Duodenal mucosa (tissue), 2 donors: ENCODE results near the gene OVCA2.

Source experiments
- H3K27ac ChIP-seq: one replicate; pipeline ENCODE4 v1.7.0; 2013; ENCODE audit warnings: low read depth, low read length
- H3K27me3 ChIP-seq, 2 donors: one replicate each; pipeline ENCODE4 v1.7.0; 2013; ENCODE audit warnings: low read length in 2 of 2, control low read depth in 1 of 2; ENCODE audit not compliant: insufficient read depth in 2 of 2, control insufficient read depth in 1 of 2
- H3K36me3 ChIP-seq, 2 donors: one replicate each; pipeline ENCODE4 v1.7.0; 2013; ENCODE audit warnings: low read length in 2 of 2, control low read depth in 1 of 2; ENCODE audit not compliant: insufficient read depth in 2 of 2, control insufficient read depth in 1 of 2
- H3K4me1 ChIP-seq, 2 donors: one replicate each; pipeline ENCODE4 v1.7.0; 2013; ENCODE audit warnings: low read length in 2 of 2, control low read depth in 1 of 2; ENCODE audit not compliant: insufficient read depth in 2 of 2, control insufficient read depth in 1 of 2
- H3K4me3 ChIP-seq, 2 donors: one replicate each; pipeline ENCODE4 v1.7.0; 2013; ENCODE audit warnings: low read length in 2 of 2, low read depth in 1 of 2
- H3K9ac ChIP-seq, 2 donors: one replicate each; pipeline ENCODE4 v1.7.0; 2013; ENCODE audit warnings: low read length in 2 of 2, low read depth in 1 of 2
- H3K9me3 ChIP-seq, 2 donors: one replicate each; pipeline ENCODE4 v1.7.0; 2013; ENCODE audit warnings: low read length in 2 of 2, control low read depth in 1 of 2; ENCODE audit not compliant: control insufficient read depth in 1 of 2

OVCA2 gene

GRCh38 chr17:2041561-2042389 lies at the start of gene OVCA2:
OVCA2 (plus strand) TSS chr17:2042022; CDS start chr17:2042048, 26 bp downstream.
- H3K4me1 ChIP-seq, result peaks cover 9 to 17% of the 10 kb centered on the region in 2 donors
- no peaks in the 10 kb centered on the region for H3K27me3 ChIP-seq
- H3K36me3 ChIP-seq, result peaks cover 6 to 35% of the 10 kb centered on the region in 2 donors
- H3K27ac ChIP-seq, result peak within 1 kb of the TSS; percentile 90
- peak within 1 kb of the TSS; percentile 92 to 96 for H3K4me3 ChIP-seq
- H3K9me3 ChIP-seq, result no peaks in the 10 kb centered on the region
- peak within 1 kb of the TSS; percentile 71 to 92 for H3K9ac ChIP-seq

DNA sequence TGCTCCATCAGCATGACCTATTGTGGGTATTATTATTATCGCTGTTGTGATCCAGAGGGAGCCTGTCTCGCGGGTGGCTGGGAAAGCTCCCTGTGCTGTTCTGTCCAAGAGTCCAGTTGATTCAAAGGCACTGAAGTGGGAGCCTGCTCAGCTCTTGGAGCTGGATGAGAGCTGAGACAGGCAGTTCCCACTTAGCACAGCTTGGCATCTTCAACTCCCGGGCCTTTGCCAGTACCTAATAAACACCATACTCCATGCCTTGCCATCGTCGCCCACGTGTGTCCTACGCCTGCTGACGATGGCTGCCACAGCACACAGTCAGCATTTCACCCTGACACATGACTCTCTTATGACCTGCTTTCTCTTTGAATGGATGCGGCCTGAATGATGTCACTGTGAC lies 49.3 kb upstream of the OVCA2 start:
- Histone ChIP-seq H3K9ac (no peak overlapping the region), H3K4me1 (peaks cover 19% of the 10 kb centered on the region in 2 donors), H3K27me3 (no peaks in the 10 kb centered on the region), H3K4me3 (no peak overlapping the region), H3K27ac (no peak overlapping the region), H3K9me3 (no peaks in the 10 kb centered on the region), H3K36me3 (no peaks in the 10 kb centered on the region)

- no peaks in the 10 kb centered on the region for H3K27me3 ChIP-seq
- no peak overlapping the region for H3K9ac ChIP-seq
- no peak overlapping the region for H3K27ac ChIP-seq
- peaks cover 25 to 29% of the 10 kb centered on the region in 2 donors for H3K4me1 ChIP-seq
- H3K4me3 ChIP-seq, result no peak overlapping the region
- H3K36me3 ChIP-seq, result no peaks in the 10 kb centered on the region
- H3K9me3 ChIP-seq, result no peaks in the 10 kb centered on the region
Measured at GRCh38 chr17:1994707-1995106, 47.1 kb upstream of the OVCA2 start.

DNA sequence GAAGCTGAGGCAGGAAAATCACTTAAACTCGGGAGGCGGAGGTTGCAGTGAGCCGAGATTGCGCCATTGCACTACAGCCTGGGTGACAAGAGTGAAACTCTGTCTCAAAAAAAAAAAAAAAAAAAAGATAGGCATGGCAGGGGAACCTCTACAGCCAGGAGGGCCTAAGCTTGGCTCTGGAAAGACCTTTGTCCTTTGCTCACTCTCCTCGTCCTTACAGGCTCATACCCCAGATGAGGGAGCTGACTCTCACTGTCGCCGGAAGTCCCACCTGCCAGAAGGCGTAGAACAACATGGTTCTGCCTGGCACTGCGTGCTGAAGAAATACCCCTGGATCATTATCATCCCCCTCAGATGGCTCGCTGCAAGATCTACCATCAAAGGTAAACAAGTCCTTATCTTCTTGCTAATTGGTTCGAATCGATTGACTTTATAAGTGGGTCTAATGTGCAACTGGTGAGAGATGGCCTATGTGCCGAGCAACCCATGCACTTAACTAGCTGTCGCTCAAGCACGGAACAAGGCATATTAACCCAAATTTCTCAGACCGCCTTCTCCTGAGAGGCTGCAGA lies 46.4 kb upstream of the OVCA2 start:
- peak overlapping the region; percentile 44 to 59 for H3K4me3 ChIP-seq
- H3K9ac ChIP-seq, result no peak overlapping the region
- no peaks in the 10 kb centered on the region for H3K9me3 ChIP-seq
- peaks cover 31 to 35% of the 10 kb centered on the region in 2 donors for H3K4me1 ChIP-seq
- H3K27me3 ChIP-seq, result no peaks in the 10 kb centered on the region
- H3K27ac ChIP-seq, result no peak overlapping the region
- no peaks in the 10 kb centered on the region for H3K36me3 ChIP-seq

- peaks cover 31 to 35% of the 10 kb centered on the region in 2 donors for H3K4me1 ChIP-seq
- H3K9ac ChIP-seq, result peak overlapping the region in 1 of 2 donors; percentile 1
- H3K9me3 ChIP-seq, result no peaks in the 10 kb centered on the region
- no peak overlapping the region for H3K27ac ChIP-seq
- peak overlapping the region; percentile 44 to 59 for H3K4me3 ChIP-seq
- no peaks in the 10 kb centered on the region for H3K27me3 ChIP-seq
- no peaks in the 10 kb centered on the region for H3K36me3 ChIP-seq
Measured at GRCh38 chr17:1995907-1996799, 45.7 kb upstream of the OVCA2 start.

GRCh38 chr17:1996800-1997288 lies 45.0 kb upstream of the OVCA2 start:
- H3K27me3 ChIP-seq, result no peaks in the 10 kb centered on the region
- H3K9me3 ChIP-seq, result no peaks in the 10 kb centered on the region
- H3K27ac ChIP-seq, result no peak overlapping the region
- H3K36me3 ChIP-seq, result no peaks in the 10 kb centered on the region
- no peak overlapping the region for H3K4me3 ChIP-seq
- no peak overlapping the region for H3K9ac ChIP-seq
- H3K4me1 ChIP-seq, result peaks cover 31 to 35% of the 10 kb centered on the region in 2 donors

- no peak overlapping the region for H3K9ac ChIP-seq
- H3K4me1 ChIP-seq, result peaks cover 31 to 35% of the 10 kb centered on the region in 2 donors
- H3K27ac ChIP-seq, result peak overlapping the region; percentile 75
- H3K27me3 ChIP-seq, result no peaks in the 10 kb centered on the region
- H3K4me3 ChIP-seq, result peak overlapping the region in 1 of 2 donors; percentile 35
- H3K9me3 ChIP-seq, result no peaks in the 10 kb centered on the region
- H3K36me3 ChIP-seq, result no peaks in the 10 kb centered on the region
Measured at GRCh38 chr17:1997289-1997926, 44.4 kb upstream of the OVCA2 start.

GRCh38 chr17:1997927-1998742 lies 43.7 kb upstream of the OVCA2 start:
- Histone ChIP-seq H3K4me1 (peaks cover 31 to 35% of the 10 kb centered on the region in 2 donors), H3K9ac (no peak overlapping the region), H3K27me3 (no peaks in the 10 kb centered on the region), H3K36me3 (no peaks in the 10 kb centered on the region), H3K27ac (peak overlapping the region; percentile 75), H3K9me3 (no peaks in the 10 kb centered on the region), H3K4me3 (peak overlapping the region; percentile 35 to 48)
